ENCODE data around the gene PRRC2A.

- TF ChIP-seq POLR2A (IDR thresholded peaks at IDR 0.05) (no peak), CTCF (IDR thresholded peaks at IDR 0.05) (no peak), POLR2AphosphoS5 (IDR thresholded peaks at IDR 0.05) (no peak), EP300 (IDR thresholded peaks at IDR 0.05) (no peak)
These were observed 1.5 kb downstream of the PRRC2A start for GRCh38 chr6:31621991-31622390.

Data from suprapubic skin (tissue), 4 donors.